Endothelial cell of umbilical vein (primary cell): Measurements from ENCODE around the gene SLC4A2.

Source experiments
- EZH2 ChIP-seq: IDR thresholded peaks from 2 replicates; pipeline ENCODE4 v1.6.1; 2012; ENCODE audit warnings: borderline replicate concordance, low read depth, mild to moderate bottlenecking, moderate library complexity, low read length, inconsistent platforms; ENCODE audit not compliant: severe bottlenecking
- JUN ChIP-seq: IDR thresholded peaks from 2 replicates; pipeline ENCODE4 v1.6.1; 2011; ENCODE audit warnings: borderline replicate concordance, low read depth; ENCODE audit not compliant: insufficient read length, insufficient read depth
- POLR2A ChIP-seq: IDR thresholded peaks from 2 replicates; pipeline ENCODE4 v1.6.1; 2012; ENCODE audit warnings: low read depth, mild to moderate bottlenecking, control low read depth, low read length
- POLR2AphosphoS5 ChIP-seq: IDR thresholded peaks from 2 replicates; pipeline ENCODE4 v1.6.1; 2012; ENCODE audit warnings: low read depth, mild to moderate bottlenecking, control low read depth, low read length, moderate library complexity; ENCODE audit not compliant: insufficient read depth
- TF ChIP-seq, protein P1 (sequence below), 2 donors: IDR thresholded peaks; 1 replicate in 1 of 2; 2 replicates in 1 of 2; pipeline ENCODE4 v1.5.1; 2011; ENCODE audit warnings: low read length in 2 of 2, mild to moderate bottlenecking in 2 of 2, moderate library complexity in 2 of 2, control low read depth in 1 of 2, inconsistent platforms in 1 of 2, low read depth in 1 of 2; ENCODE audit not compliant: insufficient read depth in 1 of 2; ENCODE audit errors: extremely low read depth in 1 of 2
- TF ChIP-seq, protein P2 (sequence below): IDR thresholded peaks from 2 replicates; pipeline ENCODE4 v1.6.1; 2011; ENCODE audit not compliant: insufficient read depth, insufficient read length

DNA sequence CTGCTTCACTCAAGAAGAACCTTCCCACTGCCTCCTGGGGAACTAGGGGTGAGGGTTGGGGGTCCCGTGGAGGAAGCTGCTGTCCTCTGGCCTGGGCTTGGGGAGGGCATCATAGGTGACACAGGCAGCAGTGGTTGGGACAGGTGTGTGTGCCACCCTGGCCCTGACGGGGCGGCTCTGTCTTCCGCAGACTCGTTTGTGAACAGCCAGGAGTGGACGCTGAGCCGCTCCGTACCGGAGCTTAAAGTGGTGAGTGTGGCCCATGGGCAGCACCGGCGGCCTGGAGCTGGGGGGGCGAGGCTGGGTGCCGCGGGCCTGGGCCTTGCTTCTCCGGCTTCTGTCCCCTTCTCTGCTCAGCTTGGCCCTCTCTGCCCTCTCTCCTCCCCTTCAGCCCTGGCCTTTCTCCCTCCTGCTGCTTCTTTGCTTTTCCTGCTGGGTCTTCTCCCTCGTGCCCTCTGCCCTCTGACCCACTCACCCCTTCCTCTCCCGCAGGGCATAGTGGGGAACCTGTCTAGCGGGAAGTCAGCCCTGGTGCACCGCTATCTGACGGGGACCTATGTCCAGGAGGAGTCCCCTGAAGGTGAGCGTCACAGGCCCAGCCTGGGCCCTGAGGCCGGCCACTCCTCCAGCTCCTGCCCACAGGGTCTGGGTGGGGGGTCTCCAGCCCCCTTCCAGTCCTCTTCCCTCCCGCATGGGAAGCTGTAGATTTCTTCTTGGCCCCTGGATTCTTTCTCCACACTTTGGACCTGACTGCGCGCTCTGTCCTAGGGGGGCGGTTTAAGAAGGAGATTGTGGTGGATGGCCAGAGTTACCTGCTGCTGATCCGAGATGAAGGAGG lies 57.4 kb downstream of the SLC4A2 start:
- TF ChIP-seq JUN (no peak), EZH2 (no peak), POLR2A (no peak), POLR2AphosphoS5 (no peak)
- TF ChIP-seq, protein P1, sequence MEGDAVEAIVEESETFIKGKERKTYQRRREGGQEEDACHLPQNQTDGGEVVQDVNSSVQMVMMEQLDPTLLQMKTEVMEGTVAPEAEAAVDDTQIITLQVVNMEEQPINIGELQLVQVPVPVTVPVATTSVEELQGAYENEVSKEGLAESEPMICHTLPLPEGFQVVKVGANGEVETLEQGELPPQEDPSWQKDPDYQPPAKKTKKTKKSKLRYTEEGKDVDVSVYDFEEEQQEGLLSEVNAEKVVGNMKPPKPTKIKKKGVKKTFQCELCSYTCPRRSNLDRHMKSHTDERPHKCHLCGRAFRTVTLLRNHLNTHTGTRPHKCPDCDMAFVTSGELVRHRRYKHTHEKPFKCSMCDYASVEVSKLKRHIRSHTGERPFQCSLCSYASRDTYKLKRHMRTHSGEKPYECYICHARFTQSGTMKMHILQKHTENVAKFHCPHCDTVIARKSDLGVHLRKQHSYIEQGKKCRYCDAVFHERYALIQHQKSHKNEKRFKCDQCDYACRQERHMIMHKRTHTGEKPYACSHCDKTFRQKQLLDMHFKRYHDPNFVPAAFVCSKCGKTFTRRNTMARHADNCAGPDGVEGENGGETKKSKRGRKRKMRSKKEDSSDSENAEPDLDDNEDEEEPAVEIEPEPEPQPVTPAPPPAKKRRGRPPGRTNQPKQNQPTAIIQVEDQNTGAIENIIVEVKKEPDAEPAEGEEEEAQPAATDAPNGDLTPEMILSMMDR (IDR thresholded peaks at IDR 0.05; ENCODE audit: extremely low read depth in 1 of 2, insufficient read depth in 1 of 2, low read depth in 1 of 2, low read length in 2 of 2), result no peak
- TF ChIP-seq, protein P2, sequence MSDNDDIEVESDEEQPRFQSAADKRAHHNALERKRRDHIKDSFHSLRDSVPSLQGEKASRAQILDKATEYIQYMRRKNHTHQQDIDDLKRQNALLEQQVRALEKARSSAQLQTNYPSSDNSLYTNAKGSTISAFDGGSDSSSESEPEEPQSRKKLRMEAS, result no peak
